Left ventricle myocardium inferior (tissue), 1 donor: ENCODE measurements around the gene NFIA. TPM values are rescaled to one million over a fixed set of nuclear protein-coding genes. Genes with fewer than 3 reads are reported as not detected.

Experiments used
- DNase-seq: peaks from one replicate; pipeline ENCODE4 v3.0.0-alpha.2; 2020
- H3K27ac ChIP-seq: fragments of 200-600 bp; replicated peaks from 2 replicates; pipeline ENCODE4 v1.8.0; 2021
- H3K27me3 ChIP-seq: fragments of 200-600 bp; 2 replicates; pipeline ENCODE4 v1.8.0; 2021; ENCODE audit warnings: low read depth
- H3K36me3 ChIP-seq: fragments of 200-600 bp; 2 replicates; pipeline ENCODE4 v1.8.0; 2021
- H3K4me1 ChIP-seq: fragments of 200-600 bp; 2 replicates; pipeline ENCODE4 v1.8.0; 2021
- H3K4me3 ChIP-seq: fragments of 200-600 bp; 2 replicates; pipeline ENCODE4 v1.8.0; 2021; ENCODE audit warnings: mild to moderate bottlenecking, moderate library complexity
- H3K9me3 ChIP-seq: fragments of 200-600 bp; replicated peaks from 2 replicates; pipeline ENCODE4 v1.8.0; 2021
- intact Hi-C: fragments of 100-400 bp; cut with micrococcal nuclease; formaldehyde crosslinking; loops from one replicate; pipeline ENCODE4 v1.11.0; 2022
- total RNA-seq: library from RNA; stranded (reverse); fragmentation: NEBNext Ultra II Directional; extraction: Animal tissue kit (Norgen Biotek cat#: 25700); gene quantifications from one replicate; pipeline ENCODE4 v1.2.1, GENCODE V29; 2021
- TF ChIP-seq, protein P1 (sequence below): fragments of 200-600 bp; IDR thresholded peaks from 2 replicates; pipeline ENCODE4 v1.8.0; 2021; ENCODE audit warnings: antibody characterized with exemption, mild to moderate bottlenecking, borderline replicate concordance
- donor health status: DM: no; HTN: yes; CAD: no; lungs with severe emphysema.

The NFIA gene
- total RNA-seq, 1 donor from 2014 or later, result 90.2 TPM

DNA sequence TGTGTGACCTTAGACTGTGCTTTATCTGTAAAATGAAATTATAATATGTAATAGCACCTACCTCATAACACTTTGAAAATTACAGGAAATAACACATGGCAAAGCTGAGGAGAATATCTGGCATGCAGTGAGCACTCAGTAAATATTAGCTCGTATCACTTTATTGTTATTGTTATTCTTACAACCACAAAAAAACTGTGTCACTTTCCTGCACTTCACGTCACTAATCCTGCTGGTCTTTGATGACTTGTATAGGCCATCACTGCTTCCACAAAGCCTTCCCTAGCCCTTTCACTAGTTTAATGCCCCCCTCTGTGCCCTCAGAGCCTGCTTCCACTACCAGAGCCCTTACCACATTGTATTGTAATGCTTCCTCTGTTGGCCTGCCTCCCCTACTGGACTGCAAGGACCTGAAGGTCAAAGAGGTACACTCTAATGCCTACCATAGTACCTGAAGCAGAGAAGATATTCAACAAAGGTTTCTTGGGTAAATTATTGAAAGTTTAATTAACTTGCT lies 231.6 kb downstream of the NFIA start:
- DNase-seq, result no peak
- H3K36me3 ChIP-seq, result no peaks in the 10 kb centered on the region
- TF ChIP-seq, protein P1, sequence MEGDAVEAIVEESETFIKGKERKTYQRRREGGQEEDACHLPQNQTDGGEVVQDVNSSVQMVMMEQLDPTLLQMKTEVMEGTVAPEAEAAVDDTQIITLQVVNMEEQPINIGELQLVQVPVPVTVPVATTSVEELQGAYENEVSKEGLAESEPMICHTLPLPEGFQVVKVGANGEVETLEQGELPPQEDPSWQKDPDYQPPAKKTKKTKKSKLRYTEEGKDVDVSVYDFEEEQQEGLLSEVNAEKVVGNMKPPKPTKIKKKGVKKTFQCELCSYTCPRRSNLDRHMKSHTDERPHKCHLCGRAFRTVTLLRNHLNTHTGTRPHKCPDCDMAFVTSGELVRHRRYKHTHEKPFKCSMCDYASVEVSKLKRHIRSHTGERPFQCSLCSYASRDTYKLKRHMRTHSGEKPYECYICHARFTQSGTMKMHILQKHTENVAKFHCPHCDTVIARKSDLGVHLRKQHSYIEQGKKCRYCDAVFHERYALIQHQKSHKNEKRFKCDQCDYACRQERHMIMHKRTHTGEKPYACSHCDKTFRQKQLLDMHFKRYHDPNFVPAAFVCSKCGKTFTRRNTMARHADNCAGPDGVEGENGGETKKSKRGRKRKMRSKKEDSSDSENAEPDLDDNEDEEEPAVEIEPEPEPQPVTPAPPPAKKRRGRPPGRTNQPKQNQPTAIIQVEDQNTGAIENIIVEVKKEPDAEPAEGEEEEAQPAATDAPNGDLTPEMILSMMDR, result no peak
- H3K9me3 ChIP-seq, result no peaks in the 10 kb centered on the region
- no peak overlapping the region for H3K4me3 ChIP-seq
- no peaks in the 10 kb centered on the region for H3K27me3 ChIP-seq
- H3K4me1 ChIP-seq, result peaks cover 48% of the 10 kb centered on the region
- intact Hi-C loops, result no loop called here
- peak overlapping the region; percentile 29 for H3K27ac ChIP-seq

DNA sequence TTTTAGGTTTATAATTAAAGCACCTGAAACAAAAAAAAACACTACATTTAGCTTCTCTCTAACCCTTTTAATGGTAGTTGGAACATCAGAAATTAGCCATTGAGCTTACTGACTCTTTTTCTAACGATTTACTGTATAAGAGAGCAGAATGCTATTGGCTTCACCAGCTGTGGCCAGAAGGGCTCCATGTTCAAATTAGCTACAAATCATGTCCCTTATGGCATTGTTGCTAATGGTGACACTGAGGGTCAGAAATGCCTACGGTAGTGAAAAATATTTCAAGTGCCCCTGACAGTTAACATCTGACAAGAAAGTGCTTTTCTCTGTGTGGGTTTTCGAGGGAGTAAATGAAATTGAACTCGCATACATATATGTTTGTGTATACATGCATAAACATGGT lies 232.7 kb downstream of the NFIA start:
- Histone ChIP-seq H3K4me1 (peaks cover 58% of the 10 kb centered on the region), H3K4me3 (no peak overlapping the region), H3K27me3 (no peaks in the 10 kb centered on the region), H3K27ac (peak overlapping the region; percentile 29), H3K9me3 (no peaks in the 10 kb centered on the region), H3K36me3 (no peaks in the 10 kb centered on the region)
- intact Hi-C loops, result no loop called here
- TF ChIP-seq, protein P1, result no peak
- DNase-seq, result no peak

DNA sequence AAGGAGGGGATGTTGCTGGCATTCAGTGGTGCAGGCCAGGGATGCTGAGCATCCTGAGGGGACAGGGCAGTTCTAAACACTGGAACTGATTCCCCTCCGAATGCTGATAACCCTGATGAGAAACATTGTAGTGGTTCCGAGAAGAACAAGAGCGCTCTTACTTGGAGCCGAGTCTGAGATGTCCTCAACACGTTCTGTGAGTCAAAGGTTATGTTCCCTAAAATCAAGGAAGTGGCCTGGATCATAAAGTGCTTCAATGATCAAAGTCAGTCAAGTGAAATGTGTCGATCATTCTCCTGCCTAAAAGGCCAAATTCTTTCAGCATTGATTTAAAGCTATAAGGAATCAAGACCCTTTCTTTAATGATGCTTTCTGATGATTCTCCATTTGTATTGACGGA lies 234.1 kb downstream of the NFIA start:
- Histone ChIP-seq H3K36me3 (no peaks in the 10 kb centered on the region), H3K27me3 (no peaks in the 10 kb centered on the region), H3K27ac (peak overlapping the region; percentile 77), H3K4me1 (peaks cover 71% of the 10 kb centered on the region), H3K9me3 (no peaks in the 10 kb centered on the region), H3K4me3 (no peak overlapping the region)
- TF ChIP-seq, protein P1, result no peak
- intact Hi-C loops, result no loop called here
- DNase-seq, result no peak

DNA sequence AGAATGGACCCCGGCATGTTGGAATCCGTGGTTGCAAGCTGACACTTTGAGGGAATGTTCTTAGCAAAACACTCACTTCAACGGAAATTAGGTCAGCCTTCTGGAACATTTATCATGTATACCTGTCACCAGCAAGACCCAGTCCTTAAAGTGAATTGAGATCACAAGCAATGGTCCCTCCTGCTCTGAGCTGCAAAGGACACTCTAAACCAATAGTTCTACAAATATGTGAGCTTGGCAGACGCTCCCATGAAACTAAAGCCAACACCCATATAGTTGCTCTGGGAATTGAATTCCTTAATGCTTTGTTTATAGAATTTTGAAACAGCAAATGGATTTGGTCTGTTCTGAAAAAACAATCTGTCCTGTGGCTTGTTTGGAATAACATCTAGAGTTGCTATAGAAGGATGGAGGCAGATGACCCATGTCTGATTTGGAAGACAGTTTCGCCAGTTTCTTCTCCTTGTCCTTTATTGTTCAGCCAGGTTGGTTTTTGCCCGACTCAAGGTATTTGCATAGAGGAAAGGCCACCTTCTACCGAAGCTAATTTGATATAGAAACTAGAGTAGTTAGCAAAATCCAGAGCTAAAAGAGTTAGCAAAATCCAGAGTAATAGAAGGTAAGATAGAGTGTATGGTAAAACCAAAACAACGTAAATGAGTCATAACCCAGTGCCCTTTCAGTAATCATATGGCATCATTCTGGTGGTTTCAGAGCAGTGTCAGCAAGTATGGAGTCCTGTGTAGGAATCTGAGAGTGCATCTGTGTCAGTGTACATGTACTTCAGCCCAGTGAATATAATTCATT lies 236.2 kb downstream of the NFIA start:
- intact Hi-C loops, result no loop called here
- no peaks in the 10 kb centered on the region for H3K27me3 ChIP-seq
- peak overlapping the region; percentile 77 for H3K27ac ChIP-seq
- peak overlapping the region; percentile 32 for H3K4me3 ChIP-seq
- H3K36me3 ChIP-seq, result no peaks in the 10 kb centered on the region
- H3K9me3 ChIP-seq, result no peaks in the 10 kb centered on the region
- DNase-seq, result no peak
- TF ChIP-seq, protein P1, result no peak
- peaks cover 78% of the 10 kb centered on the region for H3K4me1 ChIP-seq

DNA sequence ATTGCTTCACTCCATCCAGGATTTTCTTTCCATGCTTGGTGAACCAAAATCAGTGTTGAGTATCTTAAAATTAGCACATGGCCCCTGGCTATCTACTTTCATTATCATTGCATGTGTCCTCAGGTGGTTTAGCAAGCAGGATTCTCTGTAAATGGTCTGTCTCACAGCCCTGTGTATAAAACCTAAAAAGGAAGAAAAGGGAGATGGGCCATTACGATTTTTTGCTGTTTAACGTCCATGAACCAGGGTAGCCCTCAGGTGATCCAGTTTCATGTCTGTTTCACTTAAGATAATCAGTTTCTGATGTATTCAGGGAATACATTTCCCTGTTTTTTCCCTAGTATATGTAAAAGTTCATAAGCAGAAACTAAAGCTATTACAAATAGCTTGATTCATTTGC lies 238.2 kb downstream of the NFIA start:
- TF ChIP-seq, protein P1, result no peak
- DNase-seq, result no peak
- intact Hi-C loops, result no loop called here
- H3K4me3 ChIP-seq, result no peak overlapping the region
- H3K4me1 ChIP-seq, result peaks cover 83% of the 10 kb centered on the region
- no peaks in the 10 kb centered on the region for H3K36me3 ChIP-seq
- H3K27me3 ChIP-seq, result no peaks in the 10 kb centered on the region
- H3K9me3 ChIP-seq, result no peaks in the 10 kb centered on the region
- H3K27ac ChIP-seq, result no peak overlapping the region
